Measurements from ENCODE around the gene CRYGD. TPM values are rescaled to one million over a fixed set of nuclear protein-coding genes. Genes with fewer than 3 reads are reported as not detected.
"Not testable (repeated sequence)": the region's sequence is repeated elsewhere in the genome, so short reads cannot be mapped to it uniquely, and the experiment has no call there.

The CRYGD gene
- total RNA-seq, 1 donor from 2014 or later = not detected

DNA sequence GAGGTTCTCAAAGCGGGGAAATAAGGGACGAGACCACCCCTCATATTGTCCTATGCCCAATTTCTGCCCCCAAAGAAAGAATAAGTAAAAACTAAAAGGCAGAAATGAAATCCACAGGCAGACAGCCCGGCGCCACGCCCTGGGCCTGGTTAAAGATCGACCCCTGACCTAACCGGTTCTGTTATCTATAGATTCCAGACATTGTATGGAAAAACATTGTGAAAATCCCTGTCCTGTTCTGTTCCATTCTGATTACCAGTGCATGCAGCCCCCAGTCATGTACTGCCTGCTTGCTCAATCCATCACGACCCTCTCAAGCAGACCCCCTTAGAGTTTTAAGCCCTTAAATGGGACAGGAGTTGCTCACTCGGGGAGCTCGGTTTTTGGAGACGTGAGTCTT lies 6.9 kb downstream of the CRYGD start:
- H3K36me3 Mint-ChIP-seq (ENCODE audit: low read depth); H3K4me3 Mint-ChIP-seq; H3K27ac Mint-ChIP-seq; H3K9me3 Mint-ChIP-seq; DNase-seq; H3K4me1 Mint-ChIP-seq; intact Hi-C loops (cut with micrococcal nuclease): not testable (repeated sequence)
- peaks cover 11% of the 10 kb centered on the region for H3K27me3 Mint-ChIP-seq

DNA sequence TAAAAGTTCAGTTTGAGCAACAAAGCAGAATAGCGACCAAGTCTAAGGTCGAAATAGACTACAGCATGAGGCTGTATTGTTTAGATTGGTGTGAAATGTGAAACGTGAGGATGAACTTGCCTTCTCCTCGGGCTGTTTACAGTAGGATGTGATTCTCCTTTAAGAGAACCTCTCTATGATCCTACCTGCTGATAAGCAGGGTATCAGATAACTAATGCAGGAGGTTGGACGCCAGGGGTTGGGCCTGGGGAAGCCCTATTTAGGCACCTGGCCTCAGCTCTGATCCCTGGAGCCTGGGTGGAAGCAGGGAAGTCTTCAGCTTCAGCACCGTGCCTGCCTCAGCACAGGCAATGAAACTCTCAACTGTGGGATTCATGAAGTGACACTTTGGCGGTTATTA lies 11.4 kb downstream of the CRYGD start:
- no peak overlapping the region for H3K27ac Mint-ChIP-seq
- no peak for DNase-seq
- H3K36me3 Mint-ChIP-seq (ENCODE audit: low read depth) = no peaks in the 10 kb centered on the region
- no peaks in the 10 kb centered on the region for H3K27me3 Mint-ChIP-seq
- no peaks in the 10 kb centered on the region for H3K4me1 Mint-ChIP-seq
- intact Hi-C loops (cut with micrococcal nuclease) = no loop called here
- H3K9me3 Mint-ChIP-seq = no peaks in the 10 kb centered on the region
- H3K4me3 Mint-ChIP-seq = no peak overlapping the region

DNA sequence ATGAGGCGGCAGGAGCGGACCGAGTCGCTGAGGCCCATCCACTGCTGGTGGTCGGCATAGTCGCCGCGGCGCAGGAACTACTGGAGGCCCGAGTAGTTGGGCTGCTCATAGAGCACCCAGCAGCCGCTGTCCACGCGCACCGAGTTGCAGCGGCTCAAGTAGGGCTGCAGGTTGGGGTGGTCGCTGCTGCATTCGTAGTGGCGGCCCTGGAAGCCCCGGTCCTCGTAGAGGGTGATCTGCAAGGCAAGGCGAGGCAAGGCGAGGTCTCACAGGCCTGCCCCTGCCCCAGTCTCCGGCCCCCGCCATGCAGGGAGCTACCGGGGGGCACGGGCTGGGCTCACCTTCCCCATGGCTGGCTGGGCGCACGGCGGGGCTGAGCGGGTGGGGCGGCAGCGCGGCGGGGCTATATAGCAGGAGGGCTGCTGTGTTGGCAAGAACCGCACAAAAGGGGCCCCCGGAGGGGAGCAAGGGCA lies 12.0 kb downstream of the CRYGD start:
- H3K36me3 Mint-ChIP-seq (ENCODE audit: low read depth); H3K27me3 Mint-ChIP-seq; H3K4me3 Mint-ChIP-seq; DNase-seq; H3K27ac Mint-ChIP-seq; H3K9me3 Mint-ChIP-seq; intact Hi-C loops (cut with micrococcal nuclease); H3K4me1 Mint-ChIP-seq: not testable (repeated sequence)

DNA sequence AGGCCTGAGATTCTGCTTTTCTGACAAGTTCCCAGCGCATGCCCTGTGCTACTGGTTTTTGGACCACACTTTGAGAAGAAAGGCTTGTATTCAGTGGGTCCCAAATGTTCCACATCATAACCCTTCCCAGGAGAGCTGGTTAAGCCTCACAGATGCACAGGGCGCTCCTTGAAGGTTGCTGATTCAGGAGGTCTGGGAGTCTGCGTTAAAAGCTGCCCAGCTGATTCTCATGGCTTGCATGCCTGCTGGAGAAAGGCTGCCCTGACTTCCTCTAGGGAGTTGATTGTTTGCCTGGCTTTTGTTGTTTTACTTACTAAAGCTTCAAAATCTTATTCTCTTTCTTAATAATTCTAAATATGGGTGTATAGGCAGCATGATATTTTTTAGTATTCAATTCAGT lies 20.7 kb downstream of the CRYGD start:
- no peaks in the 10 kb centered on the region for H3K9me3 Mint-ChIP-seq
- H3K27me3 Mint-ChIP-seq = peaks cover 2% of the 10 kb centered on the region
- H3K4me3 Mint-ChIP-seq = no peak overlapping the region
- no peak for DNase-seq
- intact Hi-C loops (cut with micrococcal nuclease) = loop anchor here (2.0 kb wide), 1 partner anchor 151 kb away; the partner anchor contains the start of gene IDH1
- H3K4me1 Mint-ChIP-seq = peaks cover 11% of the 10 kb centered on the region
- no peaks in the 10 kb centered on the region for H3K36me3 Mint-ChIP-seq (ENCODE audit: low read depth)
- no peak overlapping the region for H3K27ac Mint-ChIP-seq

DNA sequence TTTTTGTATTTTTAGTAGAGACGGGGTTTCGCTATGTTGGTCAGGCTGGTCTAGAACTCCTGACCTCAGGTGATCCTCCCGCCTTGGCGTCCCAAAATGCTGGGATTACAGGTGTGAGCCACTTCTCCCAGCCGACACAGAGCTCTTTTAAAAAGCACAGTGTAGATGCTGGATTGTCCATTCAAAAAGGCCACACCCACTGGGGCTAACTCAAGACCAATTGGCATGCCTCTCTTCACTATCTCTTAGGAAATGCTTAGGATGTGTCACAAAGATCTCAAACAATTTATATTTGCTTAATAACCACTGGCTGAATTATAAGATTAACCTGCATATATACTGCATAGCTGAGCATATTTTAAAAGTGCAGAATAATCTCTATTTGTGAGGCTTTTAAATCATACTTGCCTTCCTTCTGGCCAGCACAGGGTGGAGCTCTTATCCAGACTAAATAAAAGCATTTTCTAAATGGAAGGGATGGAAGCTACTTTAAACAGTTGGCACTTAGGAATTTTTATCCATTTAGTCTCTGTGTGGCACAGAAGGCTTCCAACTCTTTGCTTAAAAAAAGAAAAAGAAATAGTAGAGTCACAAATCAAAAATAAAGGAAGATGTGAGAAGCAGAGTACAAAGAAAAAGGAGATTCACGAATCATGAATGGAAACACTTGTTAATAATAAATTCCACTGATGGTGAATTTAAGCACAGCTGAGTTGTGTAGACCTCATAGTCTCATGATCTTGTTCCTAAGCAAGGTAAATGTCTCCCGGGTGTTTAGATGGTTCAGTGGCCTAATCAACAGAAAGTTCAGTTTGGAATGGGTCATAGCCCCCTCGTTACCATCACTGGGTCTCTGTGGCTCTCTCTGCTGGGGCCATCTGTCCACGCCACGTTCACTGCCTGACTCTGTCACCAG lies 22.4 kb downstream of the CRYGD start:
- no peaks in the 10 kb centered on the region for H3K9me3 Mint-ChIP-seq
- H3K36me3 Mint-ChIP-seq (ENCODE audit: low read depth) = no peaks in the 10 kb centered on the region
- no peak overlapping the region for H3K4me3 Mint-ChIP-seq
- peaks cover 2% of the 10 kb centered on the region for H3K27me3 Mint-ChIP-seq
- intact Hi-C loops (cut with micrococcal nuclease) = loop anchor here (2.0 kb wide), 1 partner anchor 153 kb away; the partner anchor contains the start of gene IDH1
- H3K27ac Mint-ChIP-seq = no peak overlapping the region
- DNase-seq = no peak
- H3K4me1 Mint-ChIP-seq = peaks cover 11% of the 10 kb centered on the region

DNA sequence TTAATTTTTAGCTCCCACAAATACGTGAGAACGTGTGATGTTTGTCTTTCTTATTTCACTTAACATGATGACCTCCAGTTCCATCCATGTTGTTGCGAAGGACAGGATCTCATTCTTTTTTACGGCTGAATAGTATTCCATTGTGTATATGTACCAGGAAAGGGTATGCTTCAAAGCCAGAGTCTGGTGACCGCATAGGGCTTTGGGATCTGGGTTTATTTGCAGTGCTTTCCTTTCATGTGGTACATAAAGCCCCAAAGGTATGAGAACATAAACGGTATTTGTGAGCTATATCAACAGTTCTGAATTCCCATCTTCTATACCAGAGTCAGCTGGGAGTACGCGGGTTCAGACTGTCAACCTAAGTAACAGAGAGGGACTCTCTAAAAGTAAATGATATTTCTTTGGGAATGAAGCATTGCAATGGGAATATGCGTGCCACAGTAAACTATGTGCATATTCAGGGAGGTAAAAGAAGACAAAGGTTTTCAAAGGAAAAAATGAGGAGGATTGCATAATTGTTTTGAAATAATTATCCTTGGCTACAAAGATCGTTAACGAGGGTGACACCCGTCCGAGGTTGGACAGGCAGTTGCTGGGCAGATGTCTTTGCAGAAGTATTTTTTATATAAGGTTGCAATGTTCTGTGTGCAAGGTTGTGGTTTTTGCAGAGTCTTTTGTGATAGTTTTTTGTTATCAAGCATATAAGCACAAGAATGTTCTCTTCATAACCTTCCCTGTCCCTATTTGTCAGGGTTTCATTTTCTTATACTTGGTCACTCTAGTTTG lies 24.4 kb downstream of the CRYGD start:
- no peaks in the 10 kb centered on the region for H3K36me3 Mint-ChIP-seq (ENCODE audit: low read depth)
- no peak overlapping the region for H3K4me3 Mint-ChIP-seq
- H3K27me3 Mint-ChIP-seq = peaks cover 2% of the 10 kb centered on the region
- intact Hi-C loops (cut with micrococcal nuclease) = no loop called here
- H3K9me3 Mint-ChIP-seq = no peaks in the 10 kb centered on the region
- no peak overlapping the region for H3K27ac Mint-ChIP-seq
- H3K4me1 Mint-ChIP-seq = peaks cover 11% of the 10 kb centered on the region
- no peak for DNase-seq

DNA sequence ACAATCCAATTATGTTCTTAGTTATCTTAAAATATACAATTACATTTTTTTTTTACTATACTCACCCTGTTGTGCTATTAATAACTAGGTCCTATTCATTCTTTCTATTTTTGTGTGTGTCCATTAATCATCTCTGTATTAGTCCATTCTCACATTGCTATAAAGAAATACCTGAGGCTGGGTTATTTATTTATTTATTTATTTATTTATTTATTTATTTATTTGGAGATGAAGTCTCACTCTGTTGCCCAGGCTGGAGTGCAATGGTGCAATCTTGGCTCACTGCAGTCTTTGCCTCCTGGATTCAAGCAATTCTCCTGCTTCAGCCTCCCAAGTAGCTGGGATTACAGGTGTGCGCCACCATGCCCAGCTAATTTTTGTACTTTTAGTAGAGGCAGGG lies 25.6 kb downstream of the CRYGD start:
- DNase-seq; intact Hi-C loops (cut with micrococcal nuclease); H3K9me3 Mint-ChIP-seq; H3K27ac Mint-ChIP-seq; H3K4me3 Mint-ChIP-seq; H3K36me3 Mint-ChIP-seq (ENCODE audit: low read depth); H3K27me3 Mint-ChIP-seq: not testable (repeated sequence)
- H3K4me1 Mint-ChIP-seq = peaks cover 11% of the 10 kb centered on the region

DNA sequence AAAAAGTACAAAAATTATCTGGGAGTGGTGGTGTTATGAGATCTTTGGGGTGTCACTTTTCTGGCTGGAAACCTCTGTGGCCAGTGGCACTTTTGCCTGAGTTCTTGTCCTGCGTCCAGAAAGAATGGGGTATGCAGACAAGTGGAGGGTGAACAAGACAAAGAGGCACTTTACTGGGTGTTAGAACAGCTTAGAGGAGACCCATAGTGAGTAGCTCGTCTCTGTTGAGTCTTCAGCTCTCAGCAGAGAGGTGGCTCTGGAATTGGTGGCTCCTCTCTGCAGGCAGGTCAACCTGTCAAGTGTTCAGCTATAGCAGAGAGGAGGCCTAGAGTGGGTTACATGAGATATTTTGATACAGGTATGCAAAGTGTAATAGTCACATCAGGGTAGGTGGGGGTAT lies 26.1 kb downstream of the CRYGD start:
- H3K9me3 Mint-ChIP-seq = no peaks in the 10 kb centered on the region
- H3K27ac Mint-ChIP-seq = no peak overlapping the region
- peaks cover 11% of the 10 kb centered on the region for H3K4me1 Mint-ChIP-seq
- DNase-seq = no peak
- no peaks in the 10 kb centered on the region for H3K36me3 Mint-ChIP-seq (ENCODE audit: low read depth)
- peaks cover 2% of the 10 kb centered on the region for H3K27me3 Mint-ChIP-seq
- intact Hi-C loops (cut with micrococcal nuclease) = no loop called here
- H3K4me3 Mint-ChIP-seq = no peak overlapping the region

DNA sequence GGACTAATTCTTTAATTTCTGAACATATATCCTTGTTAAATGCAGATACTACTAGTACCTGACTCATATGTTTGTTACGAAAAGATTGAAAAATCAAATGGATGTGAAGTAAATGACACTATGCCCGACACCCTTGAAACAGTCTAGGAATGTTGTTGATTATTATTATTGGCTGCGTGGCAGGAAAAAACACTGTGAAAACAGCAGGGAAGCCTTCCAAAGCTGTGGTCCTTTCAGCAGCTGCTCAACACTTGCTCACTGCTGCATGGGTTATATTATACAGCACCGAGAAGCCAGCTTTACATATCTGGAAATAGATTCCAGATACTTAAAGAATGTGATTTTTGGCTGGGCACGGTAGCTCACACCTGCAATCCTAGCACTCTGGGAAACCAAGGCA lies 26.5 kb downstream of the CRYGD start:
- Mint-ChIP-seq H3K27ac (no peak overlapping the region), H3K4me3 (no peak overlapping the region), H3K9me3 (no peaks in the 10 kb centered on the region), H3K4me1 (peaks cover 11% of the 10 kb centered on the region), H3K27me3 (peaks cover 4% of the 10 kb centered on the region), H3K36me3 (ENCODE audit: low read depth) (no peaks in the 10 kb centered on the region)
- intact Hi-C loops (cut with micrococcal nuclease) = no loop called here
- no peak for DNase-seq

DNA sequence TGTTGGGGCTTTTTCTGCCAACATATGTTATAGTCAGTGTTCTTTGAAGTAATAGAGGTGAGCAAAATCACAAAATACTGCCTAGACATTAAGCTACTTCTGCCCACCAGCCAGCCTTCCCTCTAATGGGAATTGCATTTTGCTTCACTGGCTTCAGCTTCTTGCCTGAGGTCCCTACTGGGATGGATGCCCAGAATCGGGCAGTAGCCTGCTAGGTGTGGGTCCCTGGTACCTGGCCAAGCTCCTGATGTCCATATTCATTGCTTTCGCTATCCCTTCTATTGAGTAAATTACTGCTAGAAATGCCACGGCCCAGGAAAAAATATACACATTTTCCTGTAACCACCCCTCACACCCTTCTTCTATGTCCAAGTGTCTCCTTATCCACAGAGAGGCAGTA lies 27.0 kb downstream of the CRYGD start:
- H3K27ac Mint-ChIP-seq = no peak overlapping the region
- H3K4me3 Mint-ChIP-seq = no peak overlapping the region
- H3K9me3 Mint-ChIP-seq = no peaks in the 10 kb centered on the region
- peaks cover 4% of the 10 kb centered on the region for H3K27me3 Mint-ChIP-seq
- no peaks in the 10 kb centered on the region for H3K36me3 Mint-ChIP-seq (ENCODE audit: low read depth)
- H3K4me1 Mint-ChIP-seq = peaks cover 11% of the 10 kb centered on the region
- intact Hi-C loops (cut with micrococcal nuclease) = no loop called here
- no peak for DNase-seq

DNA sequence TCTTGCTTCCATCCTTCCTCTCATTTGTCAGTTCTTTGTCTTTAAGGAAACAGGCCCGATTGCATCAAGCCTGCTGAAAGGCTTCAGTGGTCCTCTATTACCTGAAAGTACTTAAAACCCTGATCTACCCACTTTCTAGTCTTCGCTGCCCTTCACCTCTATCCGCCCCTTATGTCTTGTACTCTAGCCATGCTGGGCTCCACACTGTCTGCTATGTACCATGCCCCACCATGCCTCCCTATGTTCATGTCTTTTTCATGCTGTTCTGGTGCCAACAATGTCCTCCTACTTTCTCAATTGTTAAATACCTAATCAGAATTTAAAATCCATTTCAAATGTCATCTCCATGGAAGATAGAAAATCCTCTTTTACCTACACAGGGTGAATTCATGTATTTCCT lies 28.2 kb downstream of the CRYGD start:
- Mint-ChIP-seq H3K27me3 (peaks cover 6% of the 10 kb centered on the region), H3K4me1 (peaks cover 6% of the 10 kb centered on the region), H3K27ac (no peak overlapping the region), H3K4me3 (no peak overlapping the region), H3K36me3 (ENCODE audit: low read depth) (no peaks in the 10 kb centered on the region), H3K9me3 (no peaks in the 10 kb centered on the region)
- intact Hi-C loops (cut with micrococcal nuclease) = no loop called here
- no peak for DNase-seq

DNA sequence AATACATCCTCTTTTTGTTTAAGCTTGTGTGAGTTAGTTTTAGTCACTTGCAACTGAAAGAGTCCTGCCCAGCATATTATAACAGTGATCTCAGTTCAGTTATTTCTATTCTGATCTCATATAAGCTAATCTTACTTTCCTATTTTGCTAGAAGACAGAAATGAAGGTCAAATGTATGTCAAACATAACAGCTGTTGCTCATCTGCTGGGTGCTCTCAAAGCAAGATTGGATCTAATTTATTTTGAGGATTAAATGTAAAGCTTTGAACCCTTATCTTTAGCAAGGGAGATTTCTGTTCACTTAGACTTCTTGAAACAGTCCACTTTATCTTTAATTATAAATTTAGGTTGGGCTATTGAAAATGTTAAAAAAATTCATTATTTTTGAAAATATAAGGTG lies 31.2 kb downstream of the CRYGD start:
- H3K4me3 Mint-ChIP-seq = no peak overlapping the region
- intact Hi-C loops (cut with micrococcal nuclease) = no loop called here
- no peaks in the 10 kb centered on the region for H3K9me3 Mint-ChIP-seq
- no peak overlapping the region for H3K27ac Mint-ChIP-seq
- H3K4me1 Mint-ChIP-seq = no peaks in the 10 kb centered on the region
- H3K27me3 Mint-ChIP-seq = peaks cover 3% of the 10 kb centered on the region
- DNase-seq = no peak
- no peaks in the 10 kb centered on the region for H3K36me3 Mint-ChIP-seq (ENCODE audit: low read depth)

DNA sequence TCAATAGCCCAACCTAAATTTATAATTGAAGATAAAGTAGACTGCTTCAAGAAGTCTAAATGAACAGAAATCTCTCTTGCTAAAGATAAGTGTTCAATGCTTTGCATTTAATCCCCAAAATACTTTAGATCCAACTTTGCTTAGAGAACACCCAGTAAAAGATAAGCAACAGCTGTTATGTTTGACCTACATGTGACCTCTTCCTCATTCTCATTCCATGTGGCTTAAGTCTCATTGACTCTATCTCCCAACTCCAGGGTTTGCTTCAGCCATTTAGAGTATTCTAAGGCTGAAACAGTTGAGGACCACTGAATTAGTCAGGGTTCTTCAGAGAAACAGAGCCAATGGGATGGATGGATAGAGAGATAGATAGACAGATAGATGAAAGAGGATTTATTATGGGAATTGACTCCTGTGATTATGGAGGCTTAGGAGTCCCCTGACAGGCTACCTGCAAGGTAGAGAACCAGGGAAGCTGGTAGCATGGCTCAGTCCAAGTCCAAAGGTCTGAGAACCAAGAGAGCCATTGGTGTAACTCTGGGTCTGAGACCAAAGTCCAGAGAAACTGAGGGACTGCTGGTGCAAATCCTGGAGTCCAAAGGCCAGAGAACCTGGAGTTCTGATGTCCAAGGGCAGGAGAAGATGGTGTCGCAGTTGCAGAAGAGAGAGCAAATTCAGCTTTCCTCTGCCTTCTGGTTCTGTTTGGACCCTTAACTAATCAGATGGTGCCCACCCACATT lies 32.1 kb downstream of the CRYGD start:
- no peak overlapping the region for H3K27ac Mint-ChIP-seq
- no peaks in the 10 kb centered on the region for H3K36me3 Mint-ChIP-seq (ENCODE audit: low read depth)
- H3K9me3 Mint-ChIP-seq = no peaks in the 10 kb centered on the region
- no peak for DNase-seq
- intact Hi-C loops (cut with micrococcal nuclease) = no loop called here
- H3K27me3 Mint-ChIP-seq = peaks cover 3% of the 10 kb centered on the region
- no peak overlapping the region for H3K4me3 Mint-ChIP-seq
- no peaks in the 10 kb centered on the region for H3K4me1 Mint-ChIP-seq

DNA sequence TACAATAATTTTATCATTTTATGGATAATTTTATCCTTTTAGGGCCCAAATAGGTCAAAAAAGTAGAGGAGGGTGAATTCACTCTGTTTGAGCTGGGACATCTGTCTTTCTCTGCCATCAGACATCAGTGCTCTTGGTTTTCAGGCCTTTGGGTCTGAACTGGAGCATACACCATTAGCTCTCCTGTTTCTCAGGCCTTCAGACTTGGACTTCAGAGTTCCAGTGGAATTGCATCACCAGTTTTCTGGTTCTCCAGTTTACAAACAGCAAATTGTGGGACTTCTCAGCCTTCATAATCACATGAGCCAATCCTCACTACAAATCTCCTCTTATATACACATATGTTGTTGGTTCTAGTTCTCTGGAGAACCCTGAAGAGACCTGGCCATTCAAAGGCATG lies 33.9 kb downstream of the CRYGD start:
- H3K27me3 Mint-ChIP-seq = peaks cover 3% of the 10 kb centered on the region
- intact Hi-C loops (cut with micrococcal nuclease) = no loop called here
- H3K4me3 Mint-ChIP-seq = no peak overlapping the region
- no peaks in the 10 kb centered on the region for H3K9me3 Mint-ChIP-seq
- no peak overlapping the region for H3K27ac Mint-ChIP-seq
- no peak for DNase-seq
- no peaks in the 10 kb centered on the region for H3K4me1 Mint-ChIP-seq
- H3K36me3 Mint-ChIP-seq (ENCODE audit: low read depth) = no peaks in the 10 kb centered on the region
